HL-60 (cell line): ENCODE data around the gene KCNJ11.

Source experiments
- DNase-seq, 2 experiments: peaks; one replicate each; pipeline ENCODE4 v3.0.0-alpha.2; 2010 to 2020; ENCODE audit warnings: low read depth in 1 of 2, low spot score in 1 of 2
- H3K27ac ChIP-seq: fragments of 250-450 bp; sonication (Bioruptor Pico); replicated peaks from 2 replicates; pipeline ENCODE4 v1.5.1; 2020; ENCODE audit warnings: mild to moderate bottlenecking, moderate library complexity
- H3K27me3 ChIP-seq: fragments of 250-450 bp; sonication (Bioruptor Pico); 2 replicates; pipeline ENCODE4 v1.5.1; 2021; ENCODE audit warnings: mild to moderate bottlenecking, moderate library complexity; ENCODE audit not compliant: insufficient read depth, poor library complexity, severe bottlenecking
- H3K4me3 ChIP-seq: replicated peaks from 2 replicates; pipeline ENCODE4 v1.5.1; 2011; ENCODE audit warnings: mild to moderate bottlenecking, control low read depth, low read length; ENCODE audit not compliant: insufficient read depth
- CTCF ChIP-seq: IDR thresholded peaks from one replicate; pipeline ENCODE4 v1.5.1; 2011; ENCODE audit warnings: low read length, control low read depth, inconsistent platforms; ENCODE audit not compliant: insufficient read depth
- GABPA ChIP-seq: IDR thresholded peaks from 2 replicates; pipeline ENCODE4 v1.6.1; 2012; ENCODE audit warnings: low read depth
- POLR2AphosphoS5 ChIP-seq: IDR thresholded peaks from 2 replicates; pipeline ENCODE4 v1.6.1; 2012; ENCODE audit warnings: low read depth
- REST ChIP-seq: IDR thresholded peaks from 2 replicates; pipeline ENCODE4 v1.6.1; 2012; ENCODE audit warnings: low read depth; ENCODE audit not compliant: insufficient replicate concordance
- SPI1 ChIP-seq: IDR thresholded peaks from 2 replicates; pipeline ENCODE4 v1.6.1; 2012; ENCODE audit warnings: low read depth, mild to moderate bottlenecking, borderline replicate concordance

KCNJ11 gene

DNA sequence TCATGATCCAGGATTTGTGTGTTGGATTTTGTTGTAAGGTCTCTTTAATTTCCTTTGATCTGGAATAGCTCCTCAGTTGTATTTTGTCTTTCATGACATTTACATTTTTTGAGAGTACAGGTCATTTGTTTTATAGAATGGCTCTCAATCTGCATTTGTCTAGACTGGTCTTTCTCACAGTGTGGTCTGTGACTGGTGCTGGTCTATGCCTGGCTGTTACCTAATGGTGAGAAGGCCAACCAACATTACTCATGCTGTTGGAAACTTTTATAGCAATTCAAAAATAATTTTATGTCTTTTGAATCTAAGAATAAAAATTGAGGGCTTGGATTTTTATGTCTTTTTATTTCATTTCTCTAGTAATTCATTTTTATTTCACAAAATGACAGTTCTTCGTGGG is 40.8 kb downstream of the KCNJ11 start:
- TF ChIP-seq SPI1 (no peak), CTCF (no peak), GABPA (no peak), POLR2AphosphoS5 (no peak), REST (no peak)
- DNase-seq: no peak

GRCh38 chr11:17343907-17344306 is 44.6 kb downstream of the KCNJ11 start:
- no peak for DNase-seq
- no peaks in the 10 kb centered on the region for H3K27me3 ChIP-seq
- no peak for TF ChIP-seq POLR2AphosphoS5
- no peak overlapping the region for H3K4me3 ChIP-seq
- no peak overlapping the region for H3K27ac ChIP-seq

More for the DNA sequence above, 40.8 kb downstream of the KCNJ11 start:
- H3K4me3 ChIP-seq: no peak overlapping the region
- no peaks in the 10 kb centered on the region for H3K27me3 ChIP-seq
- H3K27ac ChIP-seq: no peak overlapping the region

GRCh38 chr11:17343257-17343656 is 45.2 kb downstream of the KCNJ11 start:
- H3K4me3 ChIP-seq: no peak overlapping the region
- no peak overlapping the region for H3K27ac ChIP-seq
- H3K27me3 ChIP-seq: no peaks in the 10 kb centered on the region
- TF ChIP-seq POLR2AphosphoS5 (no peak), GABPA (no peak), CTCF (no peak), REST (no peak), SPI1 (no peak)
- no peak for DNase-seq
